ENCODE measurements around the gene MGAT5. TPM values are rescaled to one million over a fixed set of nuclear protein-coding genes. Genes with fewer than 3 reads are reported as not detected.

Gene MGAT5
- total RNA-seq, 1 donor from 2014 or later: 37.6 TPM

GRCh38 chr2:134259571-134259970 is 5.7 kb downstream of the MGAT5 start:
- Histone ChIP-seq H3K27me3 (ENCODE audit: control insufficient read depth in 3 of 3, insufficient read depth in 3 of 3, low read length in 3 of 3) (peaks cover 0 to 3% (median 2%) of the 10 kb centered on the region in 3 donors), H3K9me3 (ENCODE audit: control insufficient read depth in 3 of 3, low read length in 3 of 3) (no peaks in the 10 kb centered on the region), H3K4me1 (ENCODE audit: control insufficient read depth in 3 of 3, insufficient read depth in 3 of 3, low read length in 3 of 3) (peaks cover 15 to 28% (median 18%) of the 10 kb centered on the region in 3 donors), H3K9ac (ENCODE audit: low read depth in 1 of 3, low read length in 3 of 3) (no peak overlapping the region), H3K27ac (ENCODE audit: low read depth, low read length) (no peak overlapping the region), H3K4me3 (ENCODE audit: low read length in 3 of 3) (no peak overlapping the region), H3K36me3 (ENCODE audit: control insufficient read depth in 3 of 3, insufficient read depth in 3 of 3, low read length in 3 of 3) (no peaks in the 10 kb centered on the region)

GRCh38 chr2:134259994-134260393 is 6.1 kb downstream of the MGAT5 start:
- peaks cover 15 to 28% (median 18%) of the 10 kb centered on the region in 3 donors for H3K4me1 ChIP-seq (ENCODE audit: control insufficient read depth in 3 of 3, insufficient read depth in 3 of 3, low read length in 3 of 3)
- no peak overlapping the region for H3K4me3 ChIP-seq (ENCODE audit: low read length in 3 of 3)
- H3K9ac ChIP-seq (ENCODE audit: low read depth in 1 of 3, low read length in 3 of 3): no peak overlapping the region
- H3K27me3 ChIP-seq (ENCODE audit: control insufficient read depth in 3 of 3, insufficient read depth in 3 of 3, low read length in 3 of 3): peaks cover 0 to 3% (median 2%) of the 10 kb centered on the region in 3 donors
- no peak overlapping the region for H3K27ac ChIP-seq (ENCODE audit: low read depth, low read length)
- H3K36me3 ChIP-seq (ENCODE audit: control insufficient read depth in 3 of 3, insufficient read depth in 3 of 3, low read length in 3 of 3): no peaks in the 10 kb centered on the region
- H3K9me3 ChIP-seq (ENCODE audit: control insufficient read depth in 3 of 3, low read length in 3 of 3): no peaks in the 10 kb centered on the region

GRCh38 chr2:134260713-134261112 is 6.8 kb downstream of the MGAT5 start:
- no peak overlapping the region for H3K9ac ChIP-seq (ENCODE audit: low read depth in 1 of 3, low read length in 3 of 3)
- no peaks in the 10 kb centered on the region for H3K9me3 ChIP-seq (ENCODE audit: control insufficient read depth in 3 of 3, low read length in 3 of 3)
- H3K36me3 ChIP-seq (ENCODE audit: control insufficient read depth in 3 of 3, insufficient read depth in 3 of 3, low read length in 3 of 3): no peaks in the 10 kb centered on the region
- H3K4me1 ChIP-seq (ENCODE audit: control insufficient read depth in 3 of 3, insufficient read depth in 3 of 3, low read length in 3 of 3): peaks cover 15 to 28% (median 18%) of the 10 kb centered on the region in 3 donors
- peak overlapping the region; percentile 8 for H3K27ac ChIP-seq (ENCODE audit: low read depth, low read length)
- H3K4me3 ChIP-seq (ENCODE audit: low read length in 3 of 3): no peak overlapping the region
- peaks cover 0 to 3% (median 2%) of the 10 kb centered on the region in 3 donors for H3K27me3 ChIP-seq (ENCODE audit: control insufficient read depth in 3 of 3, insufficient read depth in 3 of 3, low read length in 3 of 3)

- Histone ChIP-seq H3K4me3 (ENCODE audit: low read length in 3 of 3) (no peak overlapping the region), H3K9ac (ENCODE audit: low read depth in 1 of 3, low read length in 3 of 3) (no peak overlapping the region), H3K27ac (ENCODE audit: low read depth, low read length) (peak overlapping the region; percentile 8), H3K4me1 (ENCODE audit: control insufficient read depth in 3 of 3, insufficient read depth in 3 of 3, low read length in 3 of 3) (peaks cover 15 to 28% (median 18%) of the 10 kb centered on the region in 3 donors), H3K36me3 (ENCODE audit: control insufficient read depth in 3 of 3, insufficient read depth in 3 of 3, low read length in 3 of 3) (no peaks in the 10 kb centered on the region), H3K27me3 (ENCODE audit: control insufficient read depth in 3 of 3, insufficient read depth in 3 of 3, low read length in 3 of 3) (peaks cover 0 to 3% (median 2%) of the 10 kb centered on the region in 3 donors), H3K9me3 (ENCODE audit: control insufficient read depth in 3 of 3, low read length in 3 of 3) (no peaks in the 10 kb centered on the region)
Measured at GRCh38 chr2:134261398-134262131, 7.7 kb downstream of the MGAT5 start.

- Histone ChIP-seq H3K27ac (ENCODE audit: low read depth, low read length) (no peak overlapping the region), H3K4me1 (ENCODE audit: control insufficient read depth in 3 of 3, insufficient read depth in 3 of 3, low read length in 3 of 3) (peaks cover 15 to 28% (median 18%) of the 10 kb centered on the region in 3 donors)
Measured at GRCh38 chr2:134262684-134263083, 8.8 kb downstream of the MGAT5 start.

GRCh38 chr2:134268265-134268664 is 14.4 kb downstream of the MGAT5 start:
- Histone ChIP-seq H3K4me1 (ENCODE audit: control insufficient read depth in 3 of 3, insufficient read depth in 3 of 3, low read length in 3 of 3) (no peaks in the 10 kb centered on the region), H3K4me3 (ENCODE audit: low read length in 3 of 3) (no peak overlapping the region), H3K36me3 (ENCODE audit: control insufficient read depth in 3 of 3, insufficient read depth in 3 of 3, low read length in 3 of 3) (no peaks in the 10 kb centered on the region), H3K9me3 (ENCODE audit: control insufficient read depth in 3 of 3, low read length in 3 of 3) (no peaks in the 10 kb centered on the region), H3K27me3 (ENCODE audit: control insufficient read depth in 3 of 3, insufficient read depth in 3 of 3, low read length in 3 of 3) (peaks cover 0 to 10% (median 0%) of the 10 kb centered on the region in 3 donors), H3K9ac (ENCODE audit: low read depth in 1 of 3, low read length in 3 of 3) (no peak overlapping the region), H3K27ac (ENCODE audit: low read depth, low read length) (no peak overlapping the region)

More at GRCh38 chr2:134262684-134263083, 8.8 kb downstream of the MGAT5 start:
- no peaks in the 10 kb centered on the region for H3K9me3 ChIP-seq (ENCODE audit: control insufficient read depth in 3 of 3, low read length in 3 of 3)
- H3K4me3 ChIP-seq (ENCODE audit: low read length in 3 of 3): no peak overlapping the region
- H3K36me3 ChIP-seq (ENCODE audit: control insufficient read depth in 3 of 3, insufficient read depth in 3 of 3, low read length in 3 of 3): no peaks in the 10 kb centered on the region
- H3K27me3 ChIP-seq (ENCODE audit: control insufficient read depth in 3 of 3, insufficient read depth in 3 of 3, low read length in 3 of 3): peaks cover 0 to 3% (median 2%) of the 10 kb centered on the region in 3 donors
- H3K9ac ChIP-seq (ENCODE audit: low read depth in 1 of 3, low read length in 3 of 3): no peak overlapping the region

GRCh38 chr2:134269230-134269629 is 15.4 kb downstream of the MGAT5 start:
- Histone ChIP-seq H3K27me3 (ENCODE audit: control insufficient read depth in 3 of 3, insufficient read depth in 3 of 3, low read length in 3 of 3) (peaks cover 0 to 10% (median 0%) of the 10 kb centered on the region in 3 donors), H3K36me3 (ENCODE audit: control insufficient read depth in 3 of 3, insufficient read depth in 3 of 3, low read length in 3 of 3) (no peaks in the 10 kb centered on the region), H3K27ac (ENCODE audit: low read depth, low read length) (no peak overlapping the region), H3K9ac (ENCODE audit: low read depth in 1 of 3, low read length in 3 of 3) (no peak overlapping the region), H3K4me1 (ENCODE audit: control insufficient read depth in 3 of 3, insufficient read depth in 3 of 3, low read length in 3 of 3) (no peaks in the 10 kb centered on the region), H3K9me3 (ENCODE audit: control insufficient read depth in 3 of 3, low read length in 3 of 3) (no peaks in the 10 kb centered on the region), H3K4me3 (ENCODE audit: low read length in 3 of 3) (no peak overlapping the region)

- Histone ChIP-seq H3K4me1 (ENCODE audit: control insufficient read depth in 3 of 3, insufficient read depth in 3 of 3, low read length in 3 of 3) (no peaks in the 10 kb centered on the region), H3K4me3 (ENCODE audit: low read length in 3 of 3) (no peak overlapping the region), H3K9ac (ENCODE audit: low read depth in 1 of 3, low read length in 3 of 3) (no peak overlapping the region), H3K27ac (ENCODE audit: low read depth, low read length) (no peak overlapping the region), H3K9me3 (ENCODE audit: control insufficient read depth in 3 of 3, low read length in 3 of 3) (no peaks in the 10 kb centered on the region), H3K27me3 (ENCODE audit: control insufficient read depth in 3 of 3, insufficient read depth in 3 of 3, low read length in 3 of 3) (peaks cover 0 to 10% (median 0%) of the 10 kb centered on the region in 3 donors), H3K36me3 (ENCODE audit: control insufficient read depth in 3 of 3, insufficient read depth in 3 of 3, low read length in 3 of 3) (no peaks in the 10 kb centered on the region)
Measured at GRCh38 chr2:134269972-134270735, 16.3 kb downstream of the MGAT5 start.

- Histone ChIP-seq H3K27me3 (ENCODE audit: control insufficient read depth in 3 of 3, insufficient read depth in 3 of 3, low read length in 3 of 3) (peaks cover 0 to 10% (median 0%) of the 10 kb centered on the region in 3 donors), H3K4me1 (ENCODE audit: control insufficient read depth in 3 of 3, insufficient read depth in 3 of 3, low read length in 3 of 3) (no peaks in the 10 kb centered on the region), H3K36me3 (ENCODE audit: control insufficient read depth in 3 of 3, insufficient read depth in 3 of 3, low read length in 3 of 3) (no peaks in the 10 kb centered on the region), H3K4me3 (ENCODE audit: low read length in 3 of 3) (no peak overlapping the region), H3K9me3 (ENCODE audit: control insufficient read depth in 3 of 3, low read length in 3 of 3) (no peaks in the 10 kb centered on the region), H3K9ac (ENCODE audit: low read depth in 1 of 3, low read length in 3 of 3) (no peak overlapping the region), H3K27ac (ENCODE audit: low read depth, low read length) (no peak overlapping the region)
Measured at GRCh38 chr2:134271758-134272157, 17.9 kb downstream of the MGAT5 start.

GRCh38 chr2:134272806-134273205 is 18.9 kb downstream of the MGAT5 start:
- Histone ChIP-seq H3K9me3 (ENCODE audit: control insufficient read depth in 3 of 3, low read length in 3 of 3) (no peaks in the 10 kb centered on the region), H3K4me1 (ENCODE audit: control insufficient read depth in 3 of 3, insufficient read depth in 3 of 3, low read length in 3 of 3) (no peaks in the 10 kb centered on the region), H3K27ac (ENCODE audit: low read depth, low read length) (no peak overlapping the region), H3K9ac (ENCODE audit: low read depth in 1 of 3, low read length in 3 of 3) (no peak overlapping the region), H3K36me3 (ENCODE audit: control insufficient read depth in 3 of 3, insufficient read depth in 3 of 3, low read length in 3 of 3) (no peaks in the 10 kb centered on the region), H3K4me3 (ENCODE audit: low read length in 3 of 3) (no peak overlapping the region), H3K27me3 (ENCODE audit: control insufficient read depth in 3 of 3, insufficient read depth in 3 of 3, low read length in 3 of 3) (peaks cover 0 to 10% (median 0%) of the 10 kb centered on the region in 3 donors)

All from skeletal muscle tissue (tissue), 4 donors.